HepG2 (cell line): ENCODE data around the gene TRIM7. TPM values are rescaled to one million over a fixed set of nuclear protein-coding genes. Genes with fewer than 3 reads are reported as not detected.

Source experiments
- CENPX ChIP-seq: sonication (generic); formaldehyde crosslinking; IDR thresholded peaks from 2 replicates; pipeline ENCODE4 v1.9.0; 2021; ENCODE audit warnings: mild to moderate bottlenecking, missing genetic modification reagents, moderate library complexity
- HDAC2 ChIP-seq: sonication (generic); formaldehyde crosslinking; IDR thresholded peaks from 2 replicates; pipeline ENCODE4 v1.4.0; 2020; ENCODE audit warnings: missing genetic modification reagents
- MIER2 ChIP-seq: IDR thresholded peaks from 2 replicates; pipeline ENCODE4 v1.6.1; 2016; ENCODE audit warnings: missing biosample characterization, missing genetic modification reagents
- NFE2L1 ChIP-seq: sonication (generic); formaldehyde crosslinking; IDR thresholded peaks from 2 replicates; pipeline ENCODE4 v1.4.0; 2020; ENCODE audit warnings: missing genetic modification reagents, mild to moderate bottlenecking, borderline replicate concordance
- PHF21A ChIP-seq: sonication (generic); formaldehyde crosslinking; IDR thresholded peaks from 2 replicates; pipeline ENCODE4 v1.5.0; 2020; ENCODE audit warnings: mild to moderate bottlenecking, missing genetic modification reagents
- SAP130 ChIP-seq: IDR thresholded peaks from 2 replicates; pipeline ENCODE4 v1.6.1; 2016; ENCODE audit warnings: low read depth
- SMARCE1 ChIP-seq: fragments of 450-650 bp; IDR thresholded peaks from 2 replicates; pipeline ENCODE4 v1.6.1; 2017; ENCODE audit warnings: borderline replicate concordance
- SYNCRIP ChIP-seq: fragments of 200-400 bp; formaldehyde crosslinking; IDR thresholded peaks from 2 replicates; pipeline ENCODE4 v1.6.1; 2018; ENCODE audit warnings: mild to moderate bottlenecking, low read depth, low read length; ENCODE audit not compliant: insufficient read depth
- ZBTB21 ChIP-seq: sonication (generic); formaldehyde crosslinking; IDR thresholded peaks from 2 replicates; pipeline ENCODE4 v1.4.0; 2020; ENCODE audit warnings: missing genetic modification reagents
- ZBTB7A ChIP-seq: sonication (generic); formaldehyde crosslinking; IDR thresholded peaks from 2 replicates; pipeline ENCODE4 v1.8.0; 2022; ENCODE audit warnings: mild to moderate bottlenecking, missing genetic modification reagents
- ZNF441 ChIP-seq: sonication (generic); formaldehyde crosslinking; IDR thresholded peaks from 2 replicates; pipeline ENCODE4 v1.7.0; 2021; ENCODE audit warnings: missing genetic modification reagents, borderline replicate concordance
- ZNF556 ChIP-seq: sonication (generic); formaldehyde crosslinking; IDR thresholded peaks from 2 replicates; pipeline ENCODE4 v1.4.0; 2020; ENCODE audit warnings: mild to moderate bottlenecking, missing genetic modification reagents, borderline replicate concordance
- ZNF644 ChIP-seq: IDR thresholded peaks from 2 replicates; pipeline ENCODE4 v1.6.1; 2016; ENCODE audit warnings: low read depth
- ZSCAN30 ChIP-seq: sonication (generic); formaldehyde crosslinking; IDR thresholded peaks from 2 replicates; pipeline ENCODE4 v1.5.0; 2020; ENCODE audit warnings: mild to moderate bottlenecking, missing genetic modification reagents
- polyA plus RNA-seq, 8 experiments: library from polyadenylated mRNA; depleted of rRNA in 3 of 8; stranded (reverse) in 7 of 8; unstranded in 1 of 8; fragments of >200 nt; fragmentation: Illumina TruSeq in 4 of 8; extraction: Trizol in 4 of 8; gene quantifications; 2 replicates each; pipeline versions ENCODE4 v1.2.1 to v1.2.3, GENCODE V29; 2011 to 2016; ENCODE audit warnings: low read depth in 4 of 8, missing spikeins in 1 of 8, mixed read lengths in 1 of 8; ENCODE audit not compliant: insufficient read depth in 1 of 8
- total RNA-seq, 5 experiments: library from RNA; depleted of rRNA; stranded (reverse); fragments of >200 nt; fragmentation: Illumina TruSeq; extraction: Trizol; gene quantifications; 2 replicates each; pipeline ENCODE4 v1.2.3, GENCODE V29; 2016; ENCODE audit warnings: low read depth in 1 of 5
- TF ChIP-seq, protein P1 (sequence below): sonication (generic); formaldehyde crosslinking; IDR thresholded peaks from 2 replicates; pipeline ENCODE4 v1.5.0; 2020; ENCODE audit warnings: mild to moderate bottlenecking, missing genetic modification reagents, borderline replicate concordance
- TF ChIP-seq, protein P2 (sequence below): IDR thresholded peaks from 2 replicates; pipeline ENCODE4 v1.6.1; 2016; ENCODE audit warnings: missing compliant biosample characterization, missing genetic modification reagents, borderline replicate concordance
- TF ChIP-seq, protein P3 (sequence below): sonication (generic); formaldehyde crosslinking; IDR thresholded peaks from 2 replicates; pipeline ENCODE4 v1.8.1; 2023; ENCODE audit warnings: missing genetic modification reagents, mild to moderate bottlenecking, borderline replicate concordance
- TF ChIP-seq, protein P4 (sequence below): sonication (generic); formaldehyde crosslinking; IDR thresholded peaks from 2 replicates; pipeline ENCODE4 v1.5.0; 2020; ENCODE audit warnings: missing genetic modification reagents
- TF ChIP-seq, protein P5 (sequence below): IDR thresholded peaks from 2 replicates; pipeline ENCODE4 v1.6.1; 2016; ENCODE audit warnings: control low read depth

Gene TRIM7
- total and polyA plus RNA-seq, 2 of the 13 experiments (the other 11 are each of a cell fraction or from before 2014, with no cell fraction given), result 0.13 TPM; not detected in 1

DNA sequence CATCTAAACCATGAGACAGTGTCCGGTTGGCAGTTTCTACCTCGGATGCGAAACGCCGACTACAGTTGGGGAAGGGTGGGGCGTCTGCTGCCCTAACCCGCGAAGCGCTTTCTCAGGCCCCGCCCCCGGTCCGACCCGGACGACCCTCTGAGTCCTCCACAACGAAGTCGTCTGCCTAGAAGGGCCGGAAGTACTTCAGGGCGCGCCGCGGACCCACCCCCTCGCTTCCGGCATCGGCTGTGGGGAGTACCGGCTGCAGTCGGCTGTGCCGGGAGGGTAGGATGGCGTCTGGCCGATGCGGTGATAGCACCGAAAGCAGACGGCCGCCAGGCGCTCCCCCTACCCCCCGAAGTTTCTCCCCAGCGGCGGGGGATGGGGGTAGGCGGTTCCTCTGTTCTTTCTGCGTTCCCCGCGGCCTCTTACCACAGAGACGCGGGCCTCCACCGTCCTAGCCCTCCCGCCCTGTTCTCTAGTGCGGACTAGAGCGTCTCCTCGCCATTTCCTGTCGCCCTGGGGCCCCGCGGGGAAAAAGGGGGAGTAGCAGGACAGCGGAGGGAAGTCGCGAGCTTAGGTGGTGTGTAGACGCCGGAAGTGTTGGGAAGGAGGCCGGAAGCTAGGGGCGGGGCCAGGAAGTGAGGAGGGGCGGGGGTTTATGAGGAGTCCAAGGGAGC, 18.2 kb upstream of the TRIM7 start, which contains the start of gene TRIM41 (continued):
- TF ChIP-seq, protein P1, sequence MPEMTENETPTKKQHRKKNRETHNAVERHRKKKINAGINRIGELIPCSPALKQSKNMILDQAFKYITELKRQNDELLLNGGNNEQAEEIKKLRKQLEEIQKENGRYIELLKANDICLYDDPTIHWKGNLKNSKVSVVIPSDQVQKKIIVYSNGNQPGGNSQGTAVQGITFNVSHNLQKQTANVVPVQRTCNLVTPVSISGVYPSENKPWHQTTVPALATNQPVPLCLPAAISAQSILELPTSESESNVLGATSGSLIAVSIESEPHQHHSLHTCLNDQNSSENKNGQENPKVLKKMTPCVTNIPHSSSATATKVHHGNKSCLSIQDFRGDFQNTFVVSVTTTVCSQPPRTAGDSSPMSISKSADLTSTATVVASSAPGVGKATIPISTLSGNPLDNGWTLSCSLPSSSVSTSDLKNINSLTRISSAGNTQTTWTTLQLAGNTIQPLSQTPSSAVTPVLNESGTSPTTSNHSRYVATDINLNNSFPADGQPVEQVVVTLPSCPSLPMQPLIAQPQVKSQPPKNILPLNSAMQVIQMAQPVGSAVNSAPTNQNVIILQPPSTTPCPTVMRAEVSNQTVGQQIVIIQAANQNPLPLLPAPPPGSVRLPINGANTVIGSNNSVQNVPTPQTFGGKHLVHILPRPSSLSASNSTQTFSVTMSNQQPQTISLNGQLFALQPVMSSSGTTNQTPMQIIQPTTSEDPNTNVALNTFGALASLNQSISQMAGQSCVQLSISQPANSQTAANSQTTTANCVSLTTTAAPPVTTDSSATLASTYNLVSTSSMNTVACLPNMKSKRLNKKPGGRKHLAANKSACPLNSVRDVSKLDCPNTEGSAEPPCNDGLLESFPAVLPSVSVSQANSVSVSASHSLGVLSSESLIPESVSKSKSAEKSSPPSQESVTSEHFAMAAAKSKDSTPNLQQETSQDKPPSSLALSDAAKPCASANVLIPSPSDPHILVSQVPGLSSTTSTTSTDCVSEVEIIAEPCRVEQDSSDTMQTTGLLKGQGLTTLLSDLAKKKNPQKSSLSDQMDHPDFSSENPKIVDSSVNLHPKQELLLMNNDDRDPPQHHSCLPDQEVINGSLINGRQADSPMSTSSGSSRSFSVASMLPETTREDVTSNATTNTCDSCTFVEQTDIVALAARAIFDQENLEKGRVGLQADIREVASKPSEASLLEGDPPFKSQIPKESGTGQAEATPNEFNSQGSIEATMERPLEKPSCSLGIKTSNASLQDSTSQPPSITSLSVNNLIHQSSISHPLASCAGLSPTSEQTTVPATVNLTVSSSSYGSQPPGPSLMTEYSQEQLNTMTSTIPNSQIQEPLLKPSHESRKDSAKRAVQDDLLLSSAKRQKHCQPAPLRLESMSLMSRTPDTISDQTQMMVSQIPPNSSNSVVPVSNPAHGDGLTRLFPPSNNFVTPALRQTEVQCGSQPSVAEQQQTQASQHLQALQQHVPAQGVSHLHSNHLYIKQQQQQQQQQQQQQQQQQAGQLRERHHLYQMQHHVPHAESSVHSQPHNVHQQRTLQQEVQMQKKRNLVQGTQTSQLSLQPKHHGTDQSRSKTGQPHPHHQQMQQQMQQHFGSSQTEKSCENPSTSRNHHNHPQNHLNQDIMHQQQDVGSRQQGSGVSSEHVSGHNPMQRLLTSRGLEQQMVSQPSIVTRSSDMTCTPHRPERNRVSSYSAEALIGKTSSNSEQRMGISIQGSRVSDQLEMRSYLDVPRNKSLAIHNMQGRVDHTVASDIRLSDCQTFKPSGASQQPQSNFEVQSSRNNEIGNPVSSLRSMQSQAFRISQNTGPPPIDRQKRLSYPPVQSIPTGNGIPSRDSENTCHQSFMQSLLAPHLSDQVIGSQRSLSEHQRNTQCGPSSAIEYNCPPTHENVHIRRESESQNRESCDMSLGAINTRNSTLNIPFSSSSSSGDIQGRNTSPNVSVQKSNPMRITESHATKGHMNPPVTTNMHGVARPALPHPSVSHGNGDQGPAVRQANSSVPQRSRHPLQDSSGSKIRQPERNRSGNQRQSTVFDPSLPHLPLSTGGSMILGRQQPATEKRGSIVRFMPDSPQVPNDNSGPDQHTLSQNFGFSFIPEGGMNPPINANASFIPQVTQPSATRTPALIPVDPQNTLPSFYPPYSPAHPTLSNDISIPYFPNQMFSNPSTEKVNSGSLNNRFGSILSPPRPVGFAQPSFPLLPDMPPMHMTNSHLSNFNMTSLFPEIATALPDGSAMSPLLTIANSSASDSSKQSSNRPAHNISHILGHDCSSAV (CRISPR knock-in tag), result peak; percentile 84; the same call in 1 of the 2 replicates
- TF ChIP-seq SMARCE1 (no peak), PHF21A (CRISPR knock-in tag) (peak; percentile 77), ZBTB7A (CRISPR knock-in tag) (no peak), ZNF556 (CRISPR knock-in tag) (peak; percentile 84; the same call in 1 of the 2 replicates), ZSCAN30 (CRISPR knock-in tag) (no peak), NFE2L1 (no peak), SAP130 (CRISPR knock-in tag) (peak; percentile 89), ZNF644 (CRISPR knock-in tag) (no peak), SYNCRIP (no peak), CENPX (CRISPR knock-in tag) (no peak), MIER2 (CRISPR knock-in tag) (no peak), HDAC2 (CRISPR knock-in tag) (peak; percentile 56), ZNF441 (CRISPR knock-in tag) (no peak), ZBTB21 (CRISPR knock-in tag) (no peak)
- TF ChIP-seq, protein P2, sequence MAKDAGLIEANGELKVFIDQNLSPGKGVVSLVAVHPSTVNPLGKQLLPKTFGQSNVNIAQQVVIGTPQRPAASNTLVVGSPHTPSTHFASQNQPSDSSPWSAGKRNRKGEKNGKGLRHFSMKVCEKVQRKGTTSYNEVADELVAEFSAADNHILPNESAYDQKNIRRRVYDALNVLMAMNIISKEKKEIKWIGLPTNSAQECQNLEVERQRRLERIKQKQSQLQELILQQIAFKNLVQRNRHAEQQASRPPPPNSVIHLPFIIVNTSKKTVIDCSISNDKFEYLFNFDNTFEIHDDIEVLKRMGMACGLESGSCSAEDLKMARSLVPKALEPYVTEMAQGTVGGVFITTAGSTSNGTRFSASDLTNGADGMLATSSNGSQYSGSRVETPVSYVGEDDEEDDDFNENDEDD (CRISPR knock-in tag), result peak; percentile 65; the same call in 1 of the 2 replicates
- TF ChIP-seq, protein P3, sequence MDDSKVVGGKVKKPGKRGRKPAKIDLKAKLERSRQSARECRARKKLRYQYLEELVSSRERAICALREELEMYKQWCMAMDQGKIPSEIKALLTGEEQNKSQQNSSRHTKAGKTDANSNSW, result no peak
- TF ChIP-seq, protein P4, sequence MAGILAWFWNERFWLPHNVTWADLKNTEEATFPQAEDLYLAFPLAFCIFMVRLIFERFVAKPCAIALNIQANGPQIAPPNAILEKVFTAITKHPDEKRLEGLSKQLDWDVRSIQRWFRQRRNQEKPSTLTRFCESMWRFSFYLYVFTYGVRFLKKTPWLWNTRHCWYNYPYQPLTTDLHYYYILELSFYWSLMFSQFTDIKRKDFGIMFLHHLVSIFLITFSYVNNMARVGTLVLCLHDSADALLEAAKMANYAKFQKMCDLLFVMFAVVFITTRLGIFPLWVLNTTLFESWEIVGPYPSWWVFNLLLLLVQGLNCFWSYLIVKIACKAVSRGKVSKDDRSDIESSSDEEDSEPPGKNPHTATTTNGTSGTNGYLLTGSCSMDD (CRISPR knock-in tag), result no peak
- TF ChIP-seq, protein P5, sequence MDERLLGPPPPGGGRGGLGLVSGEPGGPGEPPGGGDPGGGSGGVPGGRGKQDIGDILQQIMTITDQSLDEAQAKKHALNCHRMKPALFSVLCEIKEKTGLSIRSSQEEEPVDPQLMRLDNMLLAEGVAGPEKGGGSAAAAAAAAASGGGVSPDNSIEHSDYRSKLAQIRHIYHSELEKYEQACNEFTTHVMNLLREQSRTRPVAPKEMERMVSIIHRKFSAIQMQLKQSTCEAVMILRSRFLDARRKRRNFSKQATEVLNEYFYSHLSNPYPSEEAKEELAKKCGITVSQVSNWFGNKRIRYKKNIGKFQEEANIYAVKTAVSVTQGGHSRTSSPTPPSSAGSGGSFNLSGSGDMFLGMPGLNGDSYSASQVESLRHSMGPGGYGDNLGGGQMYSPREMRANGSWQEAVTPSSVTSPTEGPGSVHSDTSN, result no peak
